Gastroesophageal sphincter (tissue), 4 donors: ENCODE results near the gene MLLT10. TPM values are rescaled to one million over a fixed set of nuclear protein-coding genes. Genes with fewer than 3 reads are reported as not detected.

Experiments
- ATAC-seq: fragments of 150-250 bp; one replicate; pipeline ENCODE4 v1.9.1; 2016; ENCODE audit warnings: mild to moderate bottlenecking, moderate library complexity
- H3K27ac ChIP-seq, 4 donors: fragments of 200-600 bp; sonication (generic) in 3 of 4; 1 replicate in 3 of 4; 2 replicates in 1 of 4; pipeline ENCODE4 v1.5.1; 2016 to 2019
- H3K27me3 ChIP-seq: fragments of 200-600 bp; sonication (generic); one replicate; pipeline ENCODE4 v1.5.1; 2019
- H3K36me3 ChIP-seq, 2 donors: fragments of 200-600 bp; sonication (generic); one replicate each; pipeline ENCODE4 v1.5.1; 2019; ENCODE audit warnings: control low read depth in 1 of 2
- H3K4me1 ChIP-seq, 3 donors: fragments of 200-600 bp; sonication (generic); 1 replicate in 2 of 3; 2 replicates in 1 of 3; pipeline ENCODE4 v1.5.1; 2016 to 2019; ENCODE audit warnings: control low read depth in 2 of 3
- H3K4me3 ChIP-seq, 2 donors: fragments of 200-600 bp; sonication (generic); one replicate each; pipeline ENCODE4 v1.5.1; 2019; ENCODE audit warnings: mild to moderate bottlenecking in 1 of 2, moderate library complexity in 1 of 2
- H3K9me3 ChIP-seq, 3 donors: fragments of 200-600 bp; sonication (generic); one replicate each; pipeline ENCODE4 v1.5.1; 2017 to 2019; ENCODE audit warnings: control low read depth in 2 of 3
- EP300 ChIP-seq: sonication (generic); formaldehyde crosslinking; IDR thresholded peaks from one replicate; pipeline ENCODE4 v1.6.1; 2017; ENCODE audit warnings: antibody characterized with exemption, mild to moderate bottlenecking
- POLR2A ChIP-seq, 2 donors: fragments of 450-650 bp; IDR thresholded peaks; one replicate each; pipeline ENCODE4 v1.6.1; 2017; ENCODE audit warnings: antibody characterized with exemption in 2 of 2, mild to moderate bottlenecking in 2 of 2, moderate library complexity in 1 of 2
- POLR2AphosphoS5 ChIP-seq: sonication (generic); formaldehyde crosslinking; IDR thresholded peaks from one replicate; pipeline ENCODE4 v1.6.1; 2017; ENCODE audit warnings: antibody characterized with exemption
- WGBS, 2 donors: methylation state at CpG; one replicate each; pipeline ENCODE4 v1.1.5; 2018; ENCODE audit warnings: low coverage in 1 of 2; 5-methylcytosine and 5-hydroxymethylcytosine counted together
- total RNA-seq, 4 donors: library from RNA; depleted of rRNA; stranded (reverse); fragments of >200 nt; gene quantifications; one replicate each; pipeline ENCODE4 v1.1.0, GENCODE V29; 2016
- TF ChIP-seq, protein P1 (sequence below), 4 experiments: fragments of 200-600 bp in 2 of 4; fragments of 450-650 bp in 2 of 4; sonication (generic) in 1 of 4; IDR thresholded peaks; one replicate each; pipeline ENCODE4 v1.5.1; 2017 to 2019; ENCODE audit warnings: antibody characterized with exemption in 4 of 4, mild to moderate bottlenecking in 2 of 4, moderate library complexity in 2 of 4

MLLT10 gene
- total RNA-seq, 4 donors from 2014 or later, result 27.2 to 52.1 (median 39.0) TPM

- no peaks in the 10 kb centered on the region for H3K27me3 ChIP-seq
- H3K27ac ChIP-seq, result no peak overlapping the region
- H3K36me3 ChIP-seq, result peaks cover 0 to 4% of the 10 kb centered on the region in 2 donors
- H3K4me1 ChIP-seq, result peaks cover 0 to 23% (median 0%) of the 10 kb centered on the region in 3 donors
- H3K9me3 ChIP-seq, result no peaks in the 10 kb centered on the region
- TF ChIP-seq POLR2AphosphoS5 (no peak), POLR2A (IDR thresholded peaks at IDR 0.05) (no peak), EP300 (no peak)
- TF ChIP-seq, protein P1, sequence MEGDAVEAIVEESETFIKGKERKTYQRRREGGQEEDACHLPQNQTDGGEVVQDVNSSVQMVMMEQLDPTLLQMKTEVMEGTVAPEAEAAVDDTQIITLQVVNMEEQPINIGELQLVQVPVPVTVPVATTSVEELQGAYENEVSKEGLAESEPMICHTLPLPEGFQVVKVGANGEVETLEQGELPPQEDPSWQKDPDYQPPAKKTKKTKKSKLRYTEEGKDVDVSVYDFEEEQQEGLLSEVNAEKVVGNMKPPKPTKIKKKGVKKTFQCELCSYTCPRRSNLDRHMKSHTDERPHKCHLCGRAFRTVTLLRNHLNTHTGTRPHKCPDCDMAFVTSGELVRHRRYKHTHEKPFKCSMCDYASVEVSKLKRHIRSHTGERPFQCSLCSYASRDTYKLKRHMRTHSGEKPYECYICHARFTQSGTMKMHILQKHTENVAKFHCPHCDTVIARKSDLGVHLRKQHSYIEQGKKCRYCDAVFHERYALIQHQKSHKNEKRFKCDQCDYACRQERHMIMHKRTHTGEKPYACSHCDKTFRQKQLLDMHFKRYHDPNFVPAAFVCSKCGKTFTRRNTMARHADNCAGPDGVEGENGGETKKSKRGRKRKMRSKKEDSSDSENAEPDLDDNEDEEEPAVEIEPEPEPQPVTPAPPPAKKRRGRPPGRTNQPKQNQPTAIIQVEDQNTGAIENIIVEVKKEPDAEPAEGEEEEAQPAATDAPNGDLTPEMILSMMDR (IDR thresholded peaks at IDR 0.05), result no peak
- 90% methylated on average over 2 of the region's 5 CpGs for WGBS, 2 donors
- ATAC-seq, result no peak
- H3K4me3 ChIP-seq, result no peak overlapping the region
Observed at GRCh38 chr10:21593986-21594385, 60.0 kb downstream of the MLLT10 start.

DNA sequence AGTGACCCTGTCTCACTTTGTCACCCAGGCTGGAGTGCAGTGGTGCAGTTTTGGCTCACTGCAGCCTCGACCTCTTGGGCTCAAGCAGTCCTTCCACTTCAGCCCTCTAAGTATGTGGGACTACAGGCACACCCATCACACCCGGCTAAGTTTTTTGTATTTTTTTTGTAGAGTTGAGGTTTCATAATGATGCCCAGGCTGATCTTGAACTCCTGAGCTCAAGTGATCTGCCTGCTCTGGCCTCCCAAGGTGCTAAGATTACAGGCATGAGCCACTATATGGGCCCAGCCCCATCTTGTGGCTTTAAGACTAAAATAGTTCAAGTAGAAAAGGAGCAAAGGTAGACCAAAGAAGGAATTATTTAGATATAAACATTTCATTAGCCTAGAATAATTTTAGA lies 65.5 kb downstream of the MLLT10 start:
- H3K27me3 ChIP-seq, result no peaks in the 10 kb centered on the region
- 83% methylated on average over 2 of the region's 2 CpGs; no CpG with 5 or more reads in 1 of the 2 donors for WGBS, 2 donors
- no peaks in the 10 kb centered on the region for H3K36me3 ChIP-seq
- H3K4me3 ChIP-seq, result no peak overlapping the region
- no peak overlapping the region for H3K27ac ChIP-seq
- TF ChIP-seq EP300, result no peak
- TF ChIP-seq POLR2AphosphoS5, result no peak
- TF ChIP-seq POLR2A (IDR thresholded peaks at IDR 0.05), result no peak
- TF ChIP-seq, protein P1 (IDR thresholded peaks at IDR 0.05), result no peak
- ATAC-seq, result no peak
- H3K4me1 ChIP-seq, result peaks cover 0 to 46% (median 0%) of the 10 kb centered on the region in 3 donors
- H3K9me3 ChIP-seq, result no peaks in the 10 kb centered on the region

DNA sequence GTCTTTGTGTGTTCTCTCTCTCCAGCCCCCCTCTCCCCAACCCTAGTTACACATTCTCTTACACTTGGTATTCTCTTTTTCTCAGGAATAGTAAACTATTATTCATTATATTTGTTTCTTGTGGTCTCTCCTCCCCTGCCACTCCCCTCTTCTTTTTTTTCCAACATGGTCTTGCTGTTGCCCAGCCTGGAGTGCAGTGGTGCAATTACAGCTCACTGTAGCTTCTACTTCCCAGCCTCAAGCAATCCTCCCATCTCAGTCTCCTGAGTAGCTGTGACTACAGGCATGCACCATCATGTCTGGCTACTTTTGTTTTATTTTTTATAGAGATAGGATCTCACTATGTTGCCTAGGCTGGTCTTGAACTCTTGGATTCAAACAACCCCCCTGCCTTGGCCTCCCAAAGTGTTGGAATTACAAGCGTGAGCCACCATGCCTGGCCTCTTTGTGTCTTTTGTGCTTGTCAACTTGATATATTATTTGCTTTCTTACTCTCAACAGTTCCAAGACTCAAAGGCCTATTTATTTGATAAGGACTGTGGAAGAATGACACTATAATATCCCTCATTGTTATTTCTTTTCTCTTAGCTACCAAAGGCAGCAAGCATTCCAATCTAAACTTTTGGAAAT lies 66.9 kb downstream of the MLLT10 start:
- H3K36me3 ChIP-seq, result no peaks in the 10 kb centered on the region
- no peak for ATAC-seq
- no peak overlapping the region for H3K4me3 ChIP-seq
- TF ChIP-seq POLR2A (IDR thresholded peaks at IDR 0.05) (no peak), EP300 (no peak), POLR2AphosphoS5 (no peak)
- TF ChIP-seq, protein P1 (IDR thresholded peaks at IDR 0.05), result no peak
- no peak overlapping the region for H3K27ac ChIP-seq
- no peaks in the 10 kb centered on the region for H3K27me3 ChIP-seq
- H3K4me1 ChIP-seq, result peaks cover 0 to 34% (median 0%) of the 10 kb centered on the region in 3 donors
- WGBS, 2 donors, result 50% methylated on average over 1 of the region's 1 CpG; no CpG with 5 or more reads in 1 of the 2 donors
- H3K9me3 ChIP-seq, result no peaks in the 10 kb centered on the region

DNA sequence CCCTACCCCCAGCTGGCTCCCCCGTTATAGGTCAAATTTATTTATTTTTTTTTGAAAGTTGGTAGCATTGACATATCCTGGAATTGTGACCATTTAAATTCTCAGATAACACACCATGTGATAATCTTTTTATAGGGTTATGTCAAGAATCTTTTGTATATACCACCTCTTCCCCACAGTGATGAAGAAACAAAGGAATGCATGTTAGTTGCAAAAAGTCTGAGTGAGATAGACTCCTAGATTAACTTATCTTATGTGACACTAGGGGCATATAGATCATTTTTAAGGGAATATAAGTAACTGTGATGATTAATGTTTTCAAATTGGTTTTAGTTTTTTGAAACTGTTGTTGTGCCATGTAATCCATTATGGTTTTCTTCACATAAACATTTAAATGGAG lies 68.3 kb downstream of the MLLT10 start:
- ATAC-seq, result no peak
- WGBS, 2 donors, result 57 to 78% methylated on average over 1 of the region's 1 CpG
- TF ChIP-seq, protein P1 (IDR thresholded peaks at IDR 0.05), result no peak
- TF ChIP-seq EP300, result no peak
- TF ChIP-seq POLR2AphosphoS5, result no peak
- TF ChIP-seq POLR2A (IDR thresholded peaks at IDR 0.05), result no peak

DNA sequence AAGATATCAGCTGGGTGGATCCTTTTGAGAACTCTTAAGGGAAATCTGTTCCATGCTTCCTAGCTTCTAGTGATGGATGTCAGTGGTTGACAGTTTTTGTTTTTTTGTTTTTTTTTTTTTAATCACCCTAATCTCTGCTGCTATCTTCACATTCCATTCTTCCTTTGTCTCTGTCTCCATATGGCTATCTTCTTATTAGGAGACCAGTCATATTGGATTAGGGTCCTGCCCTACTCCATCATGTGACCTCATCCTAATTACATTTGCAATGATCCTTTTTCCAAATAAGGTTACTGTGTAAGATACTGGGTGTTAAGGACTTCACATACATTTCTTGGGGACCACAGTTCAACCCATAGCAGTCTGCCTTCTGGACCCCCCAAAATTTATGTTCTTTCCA lies 69.7 kb downstream of the MLLT10 start:
- Histone ChIP-seq H3K4me1 (peaks cover 0 to 23% (median 0%) of the 10 kb centered on the region in 3 donors), H3K36me3 (peaks cover 0 to 5% of the 10 kb centered on the region in 2 donors), H3K4me3 (no peak overlapping the region), H3K27ac (no peak overlapping the region), H3K27me3 (no peaks in the 10 kb centered on the region), H3K9me3 (no peaks in the 10 kb centered on the region)
- TF ChIP-seq POLR2A (IDR thresholded peaks at IDR 0.05), result no peak
- TF ChIP-seq, protein P1 (IDR thresholded peaks at IDR 0.05), result no peak
- TF ChIP-seq EP300, result no peak
- TF ChIP-seq POLR2AphosphoS5, result no peak
- no peak for ATAC-seq

More for the DNA sequence above, 68.3 kb downstream of the MLLT10 start:
- Histone ChIP-seq H3K9me3 (no peaks in the 10 kb centered on the region), H3K4me3 (no peak overlapping the region), H3K4me1 (peaks cover 0 to 34% (median 0%) of the 10 kb centered on the region in 3 donors), H3K27ac (no peak overlapping the region), H3K27me3 (no peaks in the 10 kb centered on the region), H3K36me3 (peaks cover 0 to under 1% of the 10 kb centered on the region in 2 donors)
